ENCODE measurements around the gene SMC2.

Gene SMC2

DNA sequence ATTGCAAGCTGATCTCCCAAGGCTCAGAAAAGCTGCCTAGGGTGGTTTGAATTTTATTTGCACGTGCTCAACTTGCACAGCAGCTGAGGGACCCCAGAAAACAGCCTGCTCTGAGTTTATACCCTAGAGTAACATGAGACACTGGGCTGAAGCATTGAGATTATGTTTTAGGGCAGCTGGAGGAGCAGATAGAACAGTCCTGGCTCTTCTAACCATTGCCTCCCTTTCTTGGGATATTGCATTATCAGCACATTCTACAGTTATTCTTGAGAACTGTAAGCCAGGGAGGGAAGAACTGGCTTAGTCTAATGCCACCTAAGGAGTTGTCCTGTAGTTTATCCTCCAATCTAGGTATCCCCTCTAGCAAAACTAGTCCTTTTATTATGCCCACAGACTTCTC, 10.3 kb downstream of the SMC2 start:
- no peak for DNase-seq (ENCODE audit: low read depth in 1 of 2, low spot score in 1 of 2)

DNA sequence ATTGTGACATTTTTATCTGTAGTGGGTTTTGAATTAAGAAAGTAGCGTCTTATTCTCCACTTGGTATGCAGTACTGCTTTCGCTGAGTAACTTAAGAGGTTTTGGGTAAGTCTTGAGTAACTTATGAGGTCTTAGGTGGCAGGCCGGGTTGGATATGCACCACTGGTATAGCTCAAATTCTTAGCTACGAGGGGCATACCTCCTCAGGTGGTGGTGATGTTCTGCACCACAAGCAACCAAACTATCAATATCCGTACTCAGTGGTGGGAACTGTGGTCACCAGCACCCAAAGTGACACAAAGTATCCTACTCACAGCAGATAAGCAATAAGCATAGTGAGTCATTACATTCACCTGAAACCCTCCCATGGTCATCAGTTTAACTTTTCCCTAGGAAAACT, 13.7 kb downstream of the SMC2 start:
- no peak for DNase-seq (ENCODE audit: low read depth in 1 of 2, low spot score in 1 of 2)

DNA sequence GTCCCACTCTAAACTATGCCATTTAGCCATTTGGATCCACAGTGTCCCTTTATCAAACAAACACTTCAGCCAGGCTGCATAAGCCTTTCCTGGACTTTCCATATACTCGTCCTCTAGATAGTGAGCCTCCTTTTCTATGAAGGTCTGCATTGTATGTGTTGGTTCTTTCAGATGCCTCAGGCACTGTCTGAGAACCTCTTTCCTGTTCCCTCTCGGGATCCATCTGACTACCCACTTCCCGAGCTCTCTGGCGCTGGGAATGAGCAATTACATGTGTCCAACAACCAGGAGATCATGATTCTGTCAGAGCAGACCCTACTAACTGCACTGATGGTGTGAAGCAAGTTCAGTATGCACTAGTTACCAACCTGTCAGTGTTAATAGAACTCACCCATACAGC, 14.2 kb downstream of the SMC2 start:
- DNase-seq (ENCODE audit: low read depth in 1 of 2, low spot score in 1 of 2), result no peak

DNA sequence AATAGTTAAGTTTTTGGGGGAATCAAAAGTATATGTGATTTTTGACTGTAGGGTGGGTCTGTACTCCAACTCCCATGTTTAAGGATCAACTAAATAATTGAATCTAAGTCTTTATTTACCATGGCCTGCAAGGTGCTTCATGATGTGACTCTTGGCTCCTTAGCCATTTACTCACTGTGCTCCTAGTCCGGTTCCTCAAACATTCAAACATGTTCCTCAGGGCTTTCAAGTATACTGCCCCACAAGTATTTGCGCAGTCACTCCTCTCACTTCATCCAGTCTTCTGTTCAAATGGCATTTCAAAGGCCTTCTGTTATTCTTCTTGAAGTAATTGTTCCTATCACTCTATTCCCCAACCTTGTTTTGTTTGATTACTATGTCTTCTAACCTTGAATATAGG, 16.4 kb downstream of the SMC2 start:
- DNase-seq (ENCODE audit: low read depth in 1 of 2, low spot score in 1 of 2), result no peak

DNA sequence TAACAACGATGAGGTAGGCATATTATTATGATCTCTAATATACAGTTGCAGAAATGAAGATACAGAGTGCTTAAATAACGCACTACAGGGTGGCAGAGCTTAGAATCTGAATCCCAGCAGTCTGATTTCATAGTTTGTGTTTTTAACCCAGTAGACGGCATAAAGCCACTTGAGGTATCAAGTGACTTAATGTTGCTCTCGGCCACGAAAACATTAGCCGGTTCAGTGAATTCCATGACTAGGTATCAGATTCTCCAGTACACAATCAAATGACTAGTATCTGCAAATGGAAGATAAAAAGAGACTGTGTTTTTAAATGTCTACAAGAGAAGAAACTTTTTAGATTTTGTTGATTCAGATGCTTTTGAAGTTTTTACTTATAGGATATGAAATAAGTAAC, 24.8 kb downstream of the SMC2 start:
- no peak for DNase-seq (ENCODE audit: low read depth in 1 of 2, low spot score in 1 of 2)

DNA sequence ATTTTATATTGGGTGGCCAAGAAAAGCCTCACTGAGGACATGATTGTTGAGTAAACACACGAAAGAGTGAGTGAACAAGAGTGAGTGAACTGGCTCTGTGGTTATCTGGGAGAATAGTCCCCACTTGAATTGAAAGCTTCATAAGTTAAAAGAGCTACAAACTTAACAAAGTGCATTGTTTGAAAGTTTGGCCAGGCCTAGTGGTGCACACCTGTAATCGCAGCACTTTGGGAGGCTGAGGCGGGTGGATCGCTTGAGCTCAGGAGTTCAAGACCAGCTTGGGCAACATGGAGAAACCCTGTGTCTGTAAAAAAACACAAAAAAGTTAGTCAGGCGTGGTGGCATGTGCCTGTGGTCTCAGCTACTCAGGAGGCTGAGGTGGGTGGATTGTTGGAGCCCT, 26.9 kb downstream of the SMC2 start:
- DNase-seq (ENCODE audit: low read depth in 1 of 2, low spot score in 1 of 2), result no peak

DNA sequence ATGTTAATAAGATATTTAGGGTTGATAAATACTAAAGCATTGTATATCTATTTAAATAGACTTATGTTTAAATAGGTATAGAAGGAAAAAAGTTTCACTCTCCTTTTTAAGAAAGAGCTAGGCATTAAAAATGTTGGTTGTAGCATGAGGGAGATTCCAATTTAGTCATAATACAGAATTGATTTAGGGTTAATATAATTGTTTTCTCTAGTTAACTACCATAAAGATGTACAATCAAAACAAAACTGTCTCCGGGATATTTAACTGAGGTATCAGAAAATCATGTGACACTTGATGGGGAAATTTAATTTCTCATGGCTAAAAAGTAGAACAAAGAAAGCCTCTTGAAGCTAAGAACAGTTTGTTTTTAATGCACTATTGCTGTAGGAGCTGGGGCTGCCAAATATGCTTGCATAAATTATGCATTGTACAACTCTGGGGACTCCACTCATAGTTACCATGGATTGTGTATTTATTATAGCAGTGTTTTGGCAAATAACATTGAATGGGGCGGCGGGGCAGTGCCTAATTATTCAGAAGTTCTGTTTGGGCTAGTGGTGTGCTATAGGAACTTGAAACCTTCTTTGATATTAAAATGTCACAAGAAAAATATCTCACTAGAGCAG, 44.2 kb downstream of the SMC2 start:
- no peak for DNase-seq (ENCODE audit: low read depth in 1 of 2, low spot score in 1 of 2)

DNA sequence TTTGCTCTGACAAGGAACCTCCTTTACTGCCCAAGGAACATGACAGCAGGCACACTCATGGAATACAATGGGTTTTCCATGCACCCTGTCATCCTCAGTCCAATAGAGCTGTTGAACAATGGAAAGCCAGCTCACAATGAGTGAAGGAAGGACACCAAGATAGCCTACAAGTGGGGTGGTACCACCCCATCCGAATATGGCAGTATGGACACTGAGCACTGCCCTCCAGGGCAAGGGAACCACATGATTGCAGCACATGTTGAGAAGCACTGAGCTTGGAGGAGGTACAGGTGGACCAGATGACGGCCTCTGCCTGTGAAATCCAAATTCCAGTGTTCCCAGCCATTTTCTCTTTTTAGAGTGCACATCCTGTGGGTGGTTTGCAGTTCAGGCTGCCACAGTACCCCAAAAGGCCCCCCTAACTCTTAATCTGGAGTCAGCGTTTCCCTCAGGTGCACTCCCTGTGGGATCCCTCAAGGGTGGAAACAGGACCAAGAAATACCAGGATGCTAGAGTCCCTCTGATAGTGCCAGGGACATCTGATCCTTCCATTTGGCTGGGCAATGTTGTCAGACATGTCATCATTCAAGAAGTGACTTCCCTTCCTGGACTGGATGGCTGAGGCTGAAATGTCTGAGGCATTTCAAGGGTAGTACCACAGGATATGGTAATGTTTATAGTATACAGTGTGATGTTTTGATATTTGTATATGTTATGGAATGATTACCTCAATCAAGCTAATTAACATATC, 48.9 kb downstream of the SMC2 start:
- no peak for DNase-seq (ENCODE audit: low read depth in 1 of 2, low spot score in 1 of 2)

DNA sequence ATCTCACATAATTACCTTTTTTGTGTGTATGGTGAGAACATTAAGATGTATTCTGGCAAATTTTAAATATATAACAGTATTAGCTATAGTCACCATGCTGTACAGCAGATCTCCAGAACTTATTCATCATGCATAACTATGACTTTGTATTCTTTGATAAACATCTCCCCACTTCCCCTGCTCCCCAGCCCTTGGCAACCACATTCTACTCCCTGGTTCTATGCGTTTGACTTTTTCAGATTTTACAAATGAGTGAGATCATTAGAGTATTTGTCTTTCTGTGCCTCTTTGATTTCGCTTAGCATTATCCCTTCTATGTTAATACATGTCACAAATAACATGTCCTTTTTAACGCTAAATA, 49.4 kb downstream of the SMC2 start:
- DNase-seq (ENCODE audit: low read depth in 1 of 2, low spot score in 1 of 2), result no peak

DNA sequence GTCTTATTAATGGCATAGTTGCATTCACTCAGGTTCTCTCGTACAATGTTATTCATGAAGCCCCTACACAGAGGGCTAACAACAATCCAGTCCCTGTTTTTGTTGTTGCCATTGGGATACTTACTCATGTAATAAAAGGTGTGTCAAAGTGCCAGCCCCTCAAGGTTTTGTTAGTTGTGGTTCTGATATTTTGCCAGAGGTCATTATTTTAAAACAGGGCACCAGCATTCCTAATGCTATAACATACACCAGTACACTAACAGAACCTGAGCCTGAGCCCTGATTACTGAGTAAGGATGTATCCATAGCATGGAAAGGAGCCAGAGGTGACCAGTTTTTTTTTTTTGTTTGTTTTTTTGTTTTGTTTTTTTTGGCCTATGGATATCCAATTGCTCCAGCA, 50.2 kb downstream of the SMC2 start:
- no peak for DNase-seq (ENCODE audit: low read depth in 1 of 2, low spot score in 1 of 2)

DNA sequence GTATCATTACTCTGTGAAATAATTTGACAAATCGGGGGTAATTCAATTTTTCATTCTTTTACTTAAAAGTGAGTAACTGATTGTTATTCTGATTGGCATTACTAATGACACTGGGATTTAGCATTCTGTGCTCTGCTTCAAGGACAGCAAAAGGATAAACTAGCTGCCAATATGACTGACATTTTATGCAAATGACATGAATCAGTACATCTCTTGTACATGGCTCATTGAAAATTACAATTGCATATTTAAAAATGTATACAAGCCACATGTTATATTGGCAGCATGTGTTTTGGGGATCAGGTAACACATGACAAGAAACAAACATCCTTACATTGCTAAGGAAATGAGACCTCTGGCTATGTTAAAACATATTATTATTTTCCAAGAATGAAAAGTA, 79.0 kb downstream of the SMC2 start:
- DNase-seq (ENCODE audit: low read depth in 1 of 2, low spot score in 1 of 2), result no peak

DNA sequence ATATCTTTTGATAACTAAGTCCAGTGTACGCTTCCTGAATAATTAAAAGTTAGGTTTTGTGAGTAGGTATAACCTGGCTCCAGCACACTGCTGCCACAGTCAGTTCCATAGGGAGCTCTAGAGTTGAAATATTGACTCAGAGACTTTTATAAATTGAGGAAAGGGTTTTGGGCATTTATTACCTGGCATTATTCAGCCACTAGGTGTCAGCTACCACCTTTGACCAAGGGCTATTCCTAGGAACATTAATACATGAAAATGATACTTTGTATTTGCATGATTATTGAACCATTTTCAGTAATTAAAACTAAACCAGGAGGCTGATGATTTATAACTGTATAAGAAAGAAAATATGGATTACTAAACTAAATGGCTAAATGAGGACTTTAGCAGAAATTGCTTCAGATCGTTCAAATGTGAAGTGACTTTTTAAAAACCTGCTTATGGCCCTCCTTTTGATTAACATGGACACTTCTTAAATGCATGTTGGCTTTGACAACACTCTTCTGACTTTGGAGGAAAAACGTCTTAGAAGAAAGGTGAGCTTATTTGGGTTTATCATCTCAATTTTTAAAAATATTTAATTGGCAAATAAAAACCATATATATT, 83.0 kb downstream of the SMC2 start:
- DNase-seq (ENCODE audit: low read depth in 1 of 2, low spot score in 1 of 2), result no peak

DNA sequence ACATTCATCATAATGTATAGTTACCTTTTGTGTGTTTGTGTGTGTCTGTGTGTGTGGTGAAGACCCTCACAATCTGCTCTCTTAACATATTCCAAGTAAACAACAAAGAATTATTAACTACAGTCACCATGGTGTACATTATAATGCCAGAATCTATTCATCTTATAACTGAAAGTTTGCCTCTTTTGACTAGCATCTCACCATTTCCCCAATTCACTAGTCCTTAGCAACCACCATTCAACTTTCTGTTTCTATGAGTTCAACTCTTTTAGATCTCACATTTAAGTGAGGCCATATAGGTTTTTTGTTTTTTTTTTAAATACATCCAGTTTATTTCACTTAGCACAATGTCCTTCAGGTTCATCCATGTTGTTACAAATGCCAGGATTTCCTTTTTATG, 83.6 kb downstream of the SMC2 start:
- DNase-seq (ENCODE audit: low read depth in 1 of 2, low spot score in 1 of 2), result no peak
